IPS DF 6.9 (cell line): ENCODE results near the gene HCK.
"Not testable (repeated sequence)": the region's sequence is repeated elsewhere in the genome, so short reads cannot be mapped to it uniquely, and the experiment has no call there.

Experiments
- DNase-seq: peaks from one replicate; pipeline ENCODE4 v3.0.0-alpha.2; 2013; ENCODE audit warnings: low read depth, low spot score
- H3K27ac ChIP-seq: one replicate; pipeline ENCODE4 v1.5.1; 2013; ENCODE audit warnings: low read length, control low read depth
- H3K27me3 ChIP-seq: 2 replicates; pipeline ENCODE4 v1.6.1; 2013; ENCODE audit warnings: mild to moderate bottlenecking, low read length; ENCODE audit not compliant: control insufficient read depth, insufficient read depth
- H3K36me3 ChIP-seq: 2 replicates; pipeline ENCODE4 v1.6.1; 2013; ENCODE audit warnings: low read length; ENCODE audit not compliant: control insufficient read depth, insufficient read depth
- H3K4me1 ChIP-seq: 2 replicates; pipeline ENCODE4 v1.6.1; 2013; ENCODE audit warnings: low read length; ENCODE audit not compliant: control insufficient read depth, insufficient read depth
- H3K4me3 ChIP-seq: 2 replicates; pipeline ENCODE4 v1.5.1; 2013; ENCODE audit warnings: mild to moderate bottlenecking, low read length
- H3K9me3 ChIP-seq: 2 replicates; pipeline ENCODE4 v1.6.1; 2013; ENCODE audit warnings: low read length, inconsistent platforms; ENCODE audit not compliant: control insufficient read depth, insufficient read depth
- WGBS: extraction: QIAGEN DNeasy Blood & Tissue Kit; methylation state at CpG from one replicate; pipeline ENCODE4 v1.1.7; 2013; ENCODE audit warnings: mixed read lengths, missing lambda C conversion rate; ENCODE audit not compliant: insufficient read length, insufficient coverage; 5-methylcytosine and 5-hydroxymethylcytosine counted together

The HCK gene

GRCh38 chr20:32112841-32113240 lies 60.8 kb downstream of the HCK start:
- Histone ChIP-seq H3K4me1 (peaks cover 1% of the 10 kb centered on the region; the same call in 1 of the 2 replicates), H3K9me3 (no peaks in the 10 kb centered on the region), H3K4me3 (no peak overlapping the region), H3K27me3 (no peaks in the 10 kb centered on the region), H3K36me3 (no peaks in the 10 kb centered on the region), H3K27ac (no peak overlapping the region)
- no CpG with 5 or more reads among the region's 5 CpGs for WGBS
- DNase-seq, result no peak

- no peak overlapping the region for H3K4me3 ChIP-seq
- no peaks in the 10 kb centered on the region for H3K9me3 ChIP-seq
- H3K4me1 ChIP-seq, result peaks cover 1% of the 10 kb centered on the region; the same call in 1 of the 2 replicates
- no peaks in the 10 kb centered on the region for H3K27me3 ChIP-seq
- no peak for DNase-seq
- no peak overlapping the region for H3K27ac ChIP-seq
- no CpG with 5 or more reads among the region's 2 CpGs for WGBS
- H3K36me3 ChIP-seq, result no peaks in the 10 kb centered on the region
Measured at GRCh38 chr20:32113591-32114260, 61.7 kb downstream of the HCK start.

DNA sequence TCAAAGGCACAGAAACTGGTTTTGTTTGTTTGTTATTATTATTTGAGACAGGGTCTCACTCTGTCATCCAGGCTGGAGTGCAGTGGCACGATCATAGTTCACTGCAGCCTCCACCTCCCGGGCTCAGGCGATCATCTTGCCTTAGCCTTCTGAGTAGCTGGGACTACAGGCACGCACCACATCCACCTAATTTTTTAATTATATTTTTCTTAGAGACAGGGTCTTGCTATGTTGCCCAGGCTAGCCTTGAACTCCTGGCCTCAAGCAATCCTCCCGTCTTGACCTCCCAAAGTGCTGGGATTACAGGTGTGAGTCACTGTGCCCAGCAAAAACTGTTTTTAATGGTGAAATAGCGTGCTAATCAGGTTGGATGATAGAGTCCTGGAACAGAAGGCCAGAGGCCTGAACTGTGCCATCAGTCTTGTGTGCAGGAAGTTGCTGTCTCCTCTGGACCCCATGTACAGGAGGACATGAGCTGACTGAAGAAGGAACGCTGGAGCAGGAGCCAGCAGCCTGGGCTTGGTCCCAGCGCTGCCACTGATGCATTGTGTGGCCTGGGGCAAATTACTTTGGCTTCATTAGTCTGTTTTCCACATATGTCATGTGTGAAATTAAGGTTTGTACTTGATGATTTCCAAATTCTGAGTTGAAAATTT lies 62.4 kb downstream of the HCK start:
- Histone ChIP-seq H3K4me3 (no peak overlapping the region), H3K27me3 (no peaks in the 10 kb centered on the region), H3K36me3 (no peaks in the 10 kb centered on the region), H3K27ac (no peak overlapping the region), H3K4me1 (peaks cover 1% of the 10 kb centered on the region; the same call in 1 of the 2 replicates), H3K9me3 (no peaks in the 10 kb centered on the region)
- DNase-seq, result no peak
- WGBS, result no CpG with 5 or more reads among the region's 8 CpGs

GRCh38 chr20:32115211-32115767 lies 63.2 kb downstream of the HCK start:
- no peaks in the 10 kb centered on the region for H3K27me3 ChIP-seq
- H3K4me3 ChIP-seq, result no peak overlapping the region
- no CpG with 5 or more reads among the region's 5 CpGs for WGBS
- no peak for DNase-seq
- peaks cover 1% of the 10 kb centered on the region; the same call in 1 of the 2 replicates for H3K4me1 ChIP-seq
- no peak overlapping the region for H3K27ac ChIP-seq
- H3K9me3 ChIP-seq, result no peaks in the 10 kb centered on the region
- H3K36me3 ChIP-seq, result no peaks in the 10 kb centered on the region

- H3K27me3 ChIP-seq, result no peaks in the 10 kb centered on the region
- no peak overlapping the region for H3K27ac ChIP-seq
- no peak for DNase-seq
- WGBS, result no CpG with 5 or more reads among the region's 6 CpGs
- H3K4me1 ChIP-seq, result peaks cover 1% of the 10 kb centered on the region; the same call in 1 of the 2 replicates
- no peaks in the 10 kb centered on the region for H3K9me3 ChIP-seq
- no peak overlapping the region for H3K4me3 ChIP-seq
- H3K36me3 ChIP-seq, result no peaks in the 10 kb centered on the region
Measured at GRCh38 chr20:32116079-32116521, 64.1 kb downstream of the HCK start.

GRCh38 chr20:32116796-32117195 lies 64.8 kb downstream of the HCK start:
- H3K27me3 ChIP-seq, H3K4me1 ChIP-seq, H3K9me3 ChIP-seq, H3K27ac ChIP-seq, DNase-seq, H3K36me3 ChIP-seq, H3K4me3 ChIP-seq: not testable (repeated sequence)
- no CpG with 5 or more reads among the region's 6 CpGs for WGBS

GRCh38 chr20:32118427-32118826 lies 66.4 kb downstream of the HCK start:
- not testable (repeated sequence) for H3K4me3 ChIP-seq, H3K36me3 ChIP-seq, DNase-seq, H3K27ac ChIP-seq, H3K9me3 ChIP-seq, H3K27me3 ChIP-seq, H3K4me1 ChIP-seq
- no CpG with 5 or more reads among the region's 5 CpGs for WGBS

DNA sequence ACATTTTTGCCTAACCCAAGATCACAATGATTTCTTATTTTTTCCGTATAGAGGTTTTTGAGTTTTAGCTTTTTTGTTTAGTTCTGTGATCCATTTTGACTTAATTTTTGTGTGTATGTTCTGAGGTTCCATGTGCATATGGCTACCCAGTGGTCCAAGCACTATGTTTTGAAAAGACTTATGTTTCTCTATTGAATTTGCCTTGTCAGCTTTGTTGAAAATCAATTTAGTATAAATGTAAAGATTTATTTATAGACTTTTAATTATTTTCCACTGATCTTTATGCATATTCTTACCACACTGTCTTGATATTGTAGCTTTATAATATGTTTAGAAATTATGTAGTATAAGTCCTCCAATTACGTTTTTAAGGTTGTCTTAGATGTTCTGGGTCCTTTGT lies 67.7 kb downstream of the HCK start:
- H3K4me3 ChIP-seq, result no peak overlapping the region
- no CpG with 5 or more reads among the region's 2 CpGs for WGBS
- H3K27ac ChIP-seq, result no peak overlapping the region
- no peaks in the 10 kb centered on the region for H3K27me3 ChIP-seq
- no peak for DNase-seq
- no peaks in the 10 kb centered on the region for H3K36me3 ChIP-seq
- H3K4me1 ChIP-seq, result peaks cover 1% of the 10 kb centered on the region; the same call in 1 of the 2 replicates
- H3K9me3 ChIP-seq, result no peaks in the 10 kb centered on the region

GRCh38 chr20:32121908-32122307 lies 69.9 kb downstream of the HCK start:
- WGBS, result no CpG with 5 or more reads among the region's 31 CpGs
- not testable (repeated sequence) for H3K27ac ChIP-seq, H3K27me3 ChIP-seq, H3K36me3 ChIP-seq, H3K9me3 ChIP-seq, DNase-seq, H3K4me3 ChIP-seq, H3K4me1 ChIP-seq

GRCh38 chr20:32123088-32123487 lies 71.0 kb downstream of the HCK start:
- Histone ChIP-seq H3K27me3 (no peaks in the 10 kb centered on the region), H3K4me3 (no peak overlapping the region), H3K9me3 (no peaks in the 10 kb centered on the region), H3K4me1 (0 out of 2 replicates have a peak, but pooled peaks cover 1% of the 10 kb centered on the region), H3K36me3 (no peaks in the 10 kb centered on the region), H3K27ac (no peak overlapping the region)
- WGBS, result no CpG with 5 or more reads among the region's 4 CpGs
- no peak for DNase-seq
